Right ventricle myocardium inferior (tissue), 1 donor: ENCODE results near the gene RNF130. TPM values are rescaled to one million over a fixed set of nuclear protein-coding genes. Genes with fewer than 3 reads are reported as not detected.
A peak's percentile ranks its signal among the peaks of the same experiment; 100 is the strongest.

Experiments used
- ATAC-seq: fragments of 200-7000 bp; cut with Tn5 transposase; one replicate; pipeline ENCODE4 v1.9.1; 2020; ENCODE audit warnings: mild to moderate bottlenecking, moderate library complexity
- DNase-seq: peaks from one replicate; pipeline ENCODE4 v3.0.0; 2021; ENCODE audit errors: missing footprints
- intact Hi-C: fragments of 100-400 bp; cut with DNase I; formaldehyde crosslinking; loops from one replicate; pipeline ENCODE4 v1.11.0; 2022
- long read RNA-seq: library from polyadenylated mRNA; unstranded; transcript quantifications from one replicate; pipeline ENCODE4 v2.0.0, GENCODE V29; 2021
- total RNA-seq: library from RNA; stranded (reverse); fragmentation: NEBNext Ultra II Directional; extraction: Animal tissue kit (Norgen Biotek cat#: 25700); gene quantifications from one replicate; pipeline ENCODE4 v1.2.1, GENCODE V29; 2021
- donor health status: DM: no; HTN: yes; CAD: no; lungs with severe emphysema.

RNF130 gene, protein sequence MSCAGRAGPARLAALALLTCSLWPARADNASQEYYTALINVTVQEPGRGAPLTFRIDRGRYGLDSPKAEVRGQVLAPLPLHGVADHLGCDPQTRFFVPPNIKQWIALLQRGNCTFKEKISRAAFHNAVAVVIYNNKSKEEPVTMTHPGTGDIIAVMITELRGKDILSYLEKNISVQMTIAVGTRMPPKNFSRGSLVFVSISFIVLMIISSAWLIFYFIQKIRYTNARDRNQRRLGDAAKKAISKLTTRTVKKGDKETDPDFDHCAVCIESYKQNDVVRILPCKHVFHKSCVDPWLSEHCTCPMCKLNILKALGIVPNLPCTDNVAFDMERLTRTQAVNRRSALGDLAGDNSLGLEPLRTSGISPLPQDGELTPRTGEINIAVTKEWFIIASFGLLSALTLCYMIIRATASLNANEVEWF
- 51.2 TPM for total RNA-seq
- long read RNA-seq, full-length matches to known transcripts, result 71 of 78 reads
- long read RNA-seq, partial matches to known transcripts, result 3 of 78 reads
- long read RNA-seq, other reads (novel, unspliced or antisense), result 4 of 78 reads

DNA sequence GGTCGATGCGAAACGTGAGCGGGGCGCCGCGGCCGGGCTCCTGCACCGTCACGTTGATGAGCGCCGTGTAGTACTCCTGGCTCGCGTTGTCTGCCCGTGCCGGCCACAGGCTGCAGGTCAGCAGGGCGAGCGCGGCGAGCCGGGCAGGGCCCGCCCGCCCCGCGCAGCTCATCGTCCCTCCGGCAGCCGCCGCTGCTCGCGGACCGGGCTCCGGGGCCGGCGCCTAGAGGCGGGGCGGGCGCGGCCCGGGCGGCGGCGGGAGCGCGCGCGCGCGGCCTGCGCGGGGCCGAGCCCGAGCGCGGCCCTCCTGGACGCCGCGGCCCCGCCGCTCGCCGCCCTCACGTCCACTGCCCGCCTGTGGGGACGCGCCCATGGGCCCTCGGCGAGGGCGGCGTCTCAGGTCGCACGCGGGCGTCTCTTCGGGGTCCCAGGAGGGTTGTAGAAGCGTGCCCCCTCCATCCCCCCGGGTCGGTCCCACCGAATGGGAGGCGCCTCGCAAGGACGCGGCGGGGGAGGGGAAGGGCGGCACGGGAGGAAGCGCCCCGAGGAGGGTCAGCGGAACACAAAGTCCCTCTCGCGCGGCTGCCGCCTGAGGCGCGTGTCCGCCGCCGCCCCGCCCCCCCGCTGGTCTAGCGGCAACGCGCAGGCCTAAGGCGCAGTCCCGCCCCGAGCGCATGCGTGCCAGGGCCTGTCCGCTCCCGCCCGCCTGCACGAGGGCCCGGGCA lies at the start of gene RNF130:
RNF130 (minus strand) TSS at position 229 of the 725 bp plus-strand sequence; CDS start at position 172, 57 bp downstream.
- ATAC-seq, result peak; percentile 97
- intact Hi-C loops, result loop anchor here (2.0 to 5.0 kb wide), 4 partner anchors 45 to 164 kb away; partner anchors contain the start of gene TBC1D9B
- peak; percentile 98 for DNase-seq

- DNase-seq (no peak), ATAC-seq (no peak)
- intact Hi-C loops, result loop anchor here (10.0 kb wide), 1 partner anchor 354 kb away; no protein-coding TSS in a partner anchor
Measured at GRCh38 chr5:180120237-180121101, 48.9 kb upstream of the RNF130 start.

DNA sequence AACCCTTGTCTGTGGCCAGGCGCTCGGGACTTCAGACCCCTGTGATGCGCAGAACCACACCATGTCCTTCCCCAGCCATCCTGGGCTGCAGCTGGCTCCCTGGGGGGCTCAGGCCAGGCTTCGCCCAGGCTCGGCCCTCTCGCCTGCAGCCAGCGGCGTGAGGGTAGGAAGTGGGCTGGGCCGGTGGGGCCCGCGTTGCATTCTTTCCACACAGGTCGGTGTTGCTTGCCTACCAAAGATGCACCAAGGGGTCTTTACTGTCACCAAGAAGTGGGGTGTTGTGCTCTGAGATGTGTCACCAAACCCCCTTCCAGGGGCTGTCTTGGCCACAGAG lies 48.3 kb upstream of the RNF130 start:
- ATAC-seq, result no peak
- intact Hi-C loops, result loop anchor here (10.0 kb wide), 1 partner anchor 355 kb away; no protein-coding TSS in a partner anchor
- DNase-seq, result no peak

DNA sequence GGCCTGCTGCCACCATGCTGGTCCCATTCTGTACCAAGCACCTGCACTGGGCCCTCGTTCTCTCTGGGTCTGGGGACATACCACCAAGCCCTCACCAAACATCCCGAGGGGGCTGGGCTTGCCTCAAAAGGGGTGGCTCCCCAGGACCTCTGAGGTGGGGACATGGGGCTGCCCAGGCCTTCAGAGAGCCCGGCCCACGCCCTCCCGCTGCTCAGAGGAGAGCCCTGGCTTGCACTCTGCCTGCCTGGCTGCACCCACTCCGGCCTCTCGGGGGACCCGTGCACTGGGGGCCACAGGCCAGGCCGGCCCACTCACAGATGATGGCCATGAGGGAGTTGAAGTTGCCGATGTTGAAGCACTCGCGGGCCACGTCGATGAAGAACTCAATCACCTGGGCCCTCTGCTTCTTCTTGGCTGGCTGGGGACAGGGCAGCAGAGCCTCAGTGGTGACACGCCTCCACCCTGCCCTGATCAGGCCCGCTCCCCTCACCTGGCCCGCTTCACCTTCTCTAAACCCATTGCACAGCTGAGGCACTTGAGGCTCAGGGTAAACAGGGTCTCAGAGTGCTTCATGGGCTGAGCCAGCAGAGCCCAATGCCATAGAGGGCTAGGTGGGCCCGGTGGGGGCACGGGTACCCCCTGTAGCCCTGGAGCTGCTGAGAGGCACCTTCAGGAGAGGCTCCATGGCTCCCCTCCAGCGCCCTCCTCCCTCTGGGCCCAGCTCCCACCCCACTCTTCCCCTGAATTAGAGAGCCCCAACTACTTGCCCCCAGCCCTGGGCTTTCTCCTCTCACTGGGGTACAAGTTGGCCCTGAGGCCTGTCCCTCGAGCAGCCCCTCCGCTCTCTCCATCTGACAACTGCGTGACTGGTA lies 47.7 kb upstream of the RNF130 start:
- intact Hi-C loops, result no loop called here
- no peak for ATAC-seq
- DNase-seq, result peak; percentile 60

- no peak for DNase-seq
Measured at GRCh38 chr5:180118391-180118791, 46.8 kb upstream of the RNF130 start.

GRCh38 chr5:180117000-180117725 lies 45.6 kb upstream of the RNF130 start:
- DNase-seq (no peak), ATAC-seq (no peak)
- intact Hi-C loops, result no loop called here

More at GRCh38 chr5:180118391-180118791, 46.8 kb upstream of the RNF130 start:
- intact Hi-C loops, result no loop called here
- no peak for ATAC-seq

DNA sequence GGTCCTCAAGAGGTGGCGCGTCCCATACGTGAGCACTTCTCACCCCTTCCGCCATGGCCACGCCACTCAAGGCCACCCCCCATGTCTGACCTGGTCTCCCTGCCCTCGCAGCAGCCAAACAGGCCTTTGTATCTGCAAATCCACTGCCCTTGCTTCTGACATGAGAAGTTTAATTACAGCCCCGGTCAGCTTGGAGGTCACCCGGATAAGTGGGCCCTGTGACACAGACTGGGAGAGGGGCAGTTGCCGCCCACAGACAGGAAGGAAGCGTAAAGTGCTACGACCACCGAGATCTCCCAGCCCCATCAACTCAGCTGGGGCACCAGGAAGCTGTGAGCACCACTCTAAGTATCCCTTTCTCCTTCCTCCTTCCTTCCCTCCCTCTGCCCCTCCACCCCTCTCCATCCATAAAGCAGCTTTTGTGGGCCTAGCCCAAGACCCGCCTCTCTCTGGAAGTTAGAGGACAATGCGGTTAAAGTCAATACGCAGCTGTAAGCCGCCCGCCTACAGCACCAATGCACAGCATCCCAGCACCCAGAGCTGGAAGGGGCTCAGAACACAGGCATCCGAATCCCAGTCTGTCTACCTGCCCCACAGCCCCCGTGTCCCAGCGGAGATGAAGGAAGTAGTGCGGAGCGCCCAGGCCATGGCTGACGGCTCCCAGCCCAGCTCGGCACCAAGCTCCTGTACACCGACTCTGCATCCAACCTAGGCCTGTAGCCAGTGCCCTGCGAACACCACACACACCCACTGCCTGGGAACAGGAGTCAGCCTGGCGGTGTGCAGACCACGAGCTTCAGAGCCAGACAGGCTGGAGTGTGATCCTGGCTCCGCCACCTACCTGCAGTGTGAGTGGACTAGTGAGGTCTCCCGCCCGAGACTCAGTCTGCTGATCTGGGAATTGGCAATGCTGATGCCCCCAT lies 44.8 kb upstream of the RNF130 start:
- DNase-seq (no peak), ATAC-seq (no peak)
- intact Hi-C loops, result no loop called here

DNA sequence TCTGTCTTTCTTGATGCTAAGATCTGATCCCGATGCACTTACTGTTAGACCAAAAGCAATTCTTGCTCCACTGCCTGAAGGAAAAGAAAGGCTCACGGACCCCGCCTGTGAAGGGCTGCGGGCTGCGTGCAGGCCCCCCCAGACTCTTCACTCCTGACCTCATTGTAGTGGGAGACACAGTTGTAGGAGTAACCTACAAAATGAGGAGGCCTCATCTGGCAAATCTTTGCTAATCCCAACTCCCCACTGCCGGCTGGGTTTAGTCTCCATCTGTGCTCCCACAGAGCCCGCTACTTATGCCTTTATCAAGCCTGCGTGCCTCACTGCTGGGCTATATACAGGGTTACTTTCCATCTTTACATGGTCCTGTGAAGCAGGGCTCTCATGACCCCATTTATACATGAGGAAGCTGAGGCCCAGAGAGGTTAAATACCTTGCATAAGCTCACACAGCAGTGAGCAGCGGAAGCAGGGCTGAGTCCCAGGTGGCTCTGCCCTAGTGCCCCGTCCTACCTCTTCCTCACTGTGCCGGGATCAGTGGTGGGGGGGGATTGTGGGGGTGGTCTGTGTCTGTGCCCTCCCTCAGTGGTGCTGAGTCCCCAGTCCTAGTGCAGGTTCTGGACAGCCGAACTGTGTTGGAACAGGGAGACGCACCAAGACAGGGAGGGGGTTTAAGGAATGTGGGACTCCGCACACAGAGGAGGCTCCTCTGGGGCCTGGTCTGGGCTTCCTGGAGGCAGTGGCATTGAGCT lies 43.9 kb upstream of the RNF130 start:
- ATAC-seq (no peak), DNase-seq (no peak)
- intact Hi-C loops, result no loop called here

- intact Hi-C loops, result no loop called here
- ATAC-seq, result no peak
- DNase-seq, result no peak
Measured at GRCh38 chr5:180114304-180115003, 42.9 kb upstream of the RNF130 start.

DNA sequence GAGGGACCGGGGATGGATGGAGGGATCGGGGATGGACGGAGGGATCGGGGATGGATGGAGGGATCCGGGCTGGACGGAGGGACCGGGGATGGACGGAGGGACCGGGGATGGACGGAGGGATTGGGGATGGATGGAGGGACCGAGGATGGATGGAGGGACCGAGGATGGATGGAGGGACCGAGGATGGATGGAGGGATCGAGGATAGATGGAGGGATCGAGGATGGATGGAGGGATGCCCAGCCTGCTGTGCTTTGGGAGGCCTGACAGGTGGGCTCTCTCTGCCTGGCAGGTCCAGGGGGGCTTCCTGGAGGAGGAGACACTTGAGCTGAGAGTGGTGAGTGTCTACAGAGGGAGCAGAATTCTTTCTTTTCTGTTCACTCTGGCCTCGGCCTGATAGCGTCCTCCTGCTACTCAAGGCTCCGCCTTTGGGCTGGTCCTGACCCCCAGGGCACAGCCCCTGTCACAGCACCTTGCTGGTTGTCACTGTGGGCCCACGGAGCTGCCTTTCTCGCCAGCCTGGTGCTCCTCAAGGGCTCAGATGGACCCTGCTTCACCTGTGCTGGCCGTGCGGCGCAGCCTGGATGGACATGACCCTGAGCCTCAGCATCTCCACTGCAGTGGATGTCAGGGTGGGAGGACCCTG lies 42.2 kb upstream of the RNF130 start:
- intact Hi-C loops, result no loop called here
- ATAC-seq, result no peak
- DNase-seq, result no peak

DNA sequence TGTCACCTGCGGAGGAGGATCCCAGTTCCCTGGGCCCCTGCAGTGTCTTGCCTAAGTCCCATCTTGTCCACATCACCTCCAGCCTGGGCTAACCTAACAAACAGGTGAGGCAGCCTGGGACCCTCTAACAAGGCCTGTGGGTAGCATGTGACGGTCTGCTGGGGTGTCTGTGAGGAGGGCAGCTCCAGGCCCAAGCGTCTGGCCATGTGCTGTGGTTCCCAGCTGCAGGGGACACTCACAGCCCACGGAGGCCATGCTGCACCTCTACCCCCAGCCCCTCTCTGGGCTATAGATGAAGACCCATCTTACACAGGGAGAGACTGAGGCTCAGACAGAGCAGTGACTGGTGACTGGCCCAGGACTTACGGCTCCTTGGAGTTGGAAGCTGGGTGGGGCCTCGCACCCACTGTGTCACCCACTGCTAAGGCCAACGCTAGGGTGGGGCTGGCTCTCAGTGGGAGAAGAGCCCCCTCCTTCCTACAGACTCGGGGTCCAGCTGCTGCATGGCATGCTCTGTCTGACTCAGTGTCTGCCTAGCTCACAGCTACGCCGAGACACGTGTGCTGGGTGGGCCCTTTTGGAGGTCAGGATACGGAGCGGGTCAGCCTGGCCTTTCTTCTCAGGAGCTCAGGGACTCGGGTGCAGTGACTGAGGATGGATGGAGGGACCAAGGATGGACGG lies 40.8 kb upstream of the RNF130 start:
- intact Hi-C loops, result no loop called here

DNA sequence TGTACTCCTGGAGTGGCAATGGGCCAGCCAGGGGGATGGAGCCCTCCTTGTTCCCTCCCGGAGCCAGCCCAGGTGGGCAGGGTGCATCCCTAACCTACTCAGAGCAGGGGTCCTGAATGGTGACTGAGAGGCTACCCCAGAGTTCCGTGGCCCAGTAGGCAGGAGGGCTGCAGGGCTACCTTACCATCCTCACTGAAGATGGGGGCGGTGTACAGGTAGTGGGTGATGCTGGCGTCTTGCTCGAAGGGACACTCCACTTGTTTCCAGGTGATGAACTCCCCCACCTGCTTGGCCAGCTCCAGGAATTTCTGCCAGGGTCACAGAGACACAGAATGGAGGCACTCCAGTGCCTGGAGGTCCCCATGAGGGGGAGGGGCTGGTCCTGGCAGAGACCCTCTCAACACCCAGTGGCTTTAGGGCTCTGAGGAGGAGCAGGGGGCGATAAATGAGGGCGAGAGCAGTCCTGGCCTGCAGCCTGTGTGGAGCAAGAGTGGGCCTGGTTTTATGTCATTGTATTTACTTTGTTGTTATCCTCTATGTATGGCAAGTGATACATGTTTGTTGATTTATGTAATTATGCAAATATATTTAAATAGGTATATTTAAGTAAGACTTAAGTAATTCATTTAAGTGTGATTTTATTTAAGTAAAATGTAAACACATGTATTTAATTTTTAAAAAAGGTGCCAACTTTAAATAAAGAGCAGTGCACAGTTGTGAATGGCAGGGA lies 39.9 kb upstream of the RNF130 start:
- ATAC-seq, result no peak
- intact Hi-C loops, result no loop called here
- DNase-seq, result no peak

More for the DNA sequence above, 40.8 kb upstream of the RNF130 start:
- ATAC-seq (no peak), DNase-seq (no peak)

- ATAC-seq (no peak), DNase-seq (no peak)
- intact Hi-C loops, result no loop called here
Measured at GRCh38 chr5:180109920-180110319, 38.4 kb upstream of the RNF130 start.
